Inferior parietal cortex (tissue), 1 donor: ENCODE results near the gene COQ4.

ENCODE experiments used
- DNase-seq: peaks from one replicate; pipeline ENCODE4 v3.0.0-alpha.2; 2016; ENCODE audit errors: extremely low spot score

The COQ4 gene

GRCh38 chr9:128372784-128373183 is 50.1 kb downstream of the COQ4 start:
- DNase-seq, result no peak

GRCh38 chr9:128374221-128374675 is 51.6 kb downstream of the COQ4 start:
- peak; percentile 78 for DNase-seq

GRCh38 chr9:128375865-128376264 is 53.2 kb downstream of the COQ4 start:
- DNase-seq, result no peak

- DNase-seq, result no peak
Observed at GRCh38 chr9:128382261-128382660, 59.6 kb downstream of the COQ4 start.

- no peak for DNase-seq
Observed at GRCh38 chr9:128383007-128383753, 60.5 kb downstream of the COQ4 start.
